HUES6 (cell line): Measurements from ENCODE around the gene CUX1.
"Not testable (repeated sequence)": the region's sequence is repeated elsewhere in the genome, so short reads cannot be mapped to it uniquely, and the experiment has no call there.

Source experiments
- H3K27ac ChIP-seq: 2 replicates; pipeline ENCODE4 v1.7.0; 2013; ENCODE audit warnings: low read depth, mild to moderate bottlenecking, low read length, inconsistent platforms
- H3K27me3 ChIP-seq: 2 replicates; pipeline ENCODE4 v1.6.1; 2013; ENCODE audit warnings: low read length; ENCODE audit not compliant: control insufficient read depth, insufficient read depth
- H3K36me3 ChIP-seq: 2 replicates; pipeline ENCODE4 v1.6.1; 2013; ENCODE audit warnings: low read length; ENCODE audit not compliant: control insufficient read depth, insufficient read depth
- H3K4me1 ChIP-seq: 2 replicates; pipeline ENCODE4 v1.6.1; 2013; ENCODE audit warnings: low read length; ENCODE audit not compliant: control insufficient read depth, insufficient read depth
- H3K4me3 ChIP-seq: 2 replicates; pipeline ENCODE4 v1.5.1; 2013; ENCODE audit warnings: low read depth, low read length
- H3K9ac ChIP-seq: one replicate; pipeline ENCODE4 v1.6.1; 2013; ENCODE audit warnings: mild to moderate bottlenecking, low read length
- H3K9me3 ChIP-seq: 2 replicates; pipeline ENCODE4 v1.6.1; 2013; ENCODE audit warnings: low read depth, low read length; ENCODE audit not compliant: control insufficient read depth, insufficient read depth

CUX1 gene

DNA sequence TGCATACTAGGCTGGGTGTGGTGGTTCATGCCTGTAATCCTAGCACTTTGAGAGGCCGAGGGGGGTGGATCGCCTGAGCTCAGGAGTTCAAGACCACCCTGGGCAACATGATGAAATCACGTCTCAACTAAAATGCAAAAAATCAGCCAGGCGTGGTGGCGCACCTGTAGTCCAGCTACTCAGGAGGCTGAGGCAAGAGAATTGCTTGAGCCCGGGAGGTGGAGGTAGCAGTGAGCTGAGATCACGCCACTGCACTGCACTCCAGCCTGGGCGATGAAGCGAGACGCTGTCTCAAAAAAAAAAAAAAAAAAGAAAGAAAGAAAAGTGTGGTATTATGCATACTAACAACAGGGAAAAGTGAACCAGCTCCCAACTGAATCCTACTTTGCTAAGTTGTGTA is 19.3 kb upstream of the CUX1 start:
- not testable (repeated sequence) for H3K36me3 ChIP-seq, H3K27me3 ChIP-seq, H3K4me1 ChIP-seq, H3K9me3 ChIP-seq, H3K27ac ChIP-seq, H3K4me3 ChIP-seq, H3K9ac ChIP-seq

DNA sequence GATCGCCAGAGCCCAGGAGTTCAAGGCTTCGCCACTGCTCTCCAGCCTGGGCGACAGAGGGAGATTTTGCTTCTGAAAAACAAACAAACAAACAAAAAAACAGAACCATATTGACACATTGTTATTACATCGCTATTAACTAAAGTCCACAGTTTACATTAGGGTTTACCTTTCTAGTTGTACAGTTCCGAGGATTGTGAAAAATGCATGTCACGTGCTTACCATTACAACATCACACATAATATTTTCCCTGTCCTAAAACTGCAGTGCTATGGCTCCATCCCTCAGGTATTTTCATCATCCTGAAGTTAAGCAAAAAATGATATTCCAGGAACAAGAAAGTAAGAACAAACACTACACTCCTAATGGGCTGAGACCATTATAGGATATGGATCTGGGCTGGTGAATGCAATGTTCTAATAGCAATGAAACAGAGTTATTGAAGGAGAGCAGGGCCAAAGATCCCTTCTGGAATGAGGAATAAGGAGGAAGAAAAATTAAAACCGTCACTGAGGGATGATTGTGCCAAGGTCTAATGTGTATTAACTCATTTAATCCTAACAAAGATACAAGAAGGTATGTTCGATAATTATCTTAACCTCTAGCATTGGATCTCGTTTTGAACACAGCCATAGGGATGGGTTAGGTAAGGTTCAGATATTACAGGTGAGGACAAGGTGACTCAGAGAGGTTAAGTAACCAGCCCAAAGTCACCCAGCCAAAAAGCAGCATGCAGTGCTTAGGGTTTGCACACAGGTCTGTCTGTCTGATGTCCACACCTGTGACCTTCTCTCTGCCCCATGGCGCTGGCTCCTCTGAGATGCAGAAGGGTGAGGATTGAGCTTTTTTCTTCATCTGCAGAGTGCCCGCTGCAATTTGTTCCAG is 14.0 kb upstream of the CUX1 start:
- Histone ChIP-seq H3K9ac (peak overlapping the region; percentile 39), H3K9me3 (no peaks in the 10 kb centered on the region), H3K4me1 (peaks cover 22% of the 10 kb centered on the region), H3K4me3 (peak overlapping the region; percentile 37), H3K27me3 (peaks cover 18% of the 10 kb centered on the region), H3K27ac (no peak overlapping the region), H3K36me3 (no peaks in the 10 kb centered on the region)

DNA sequence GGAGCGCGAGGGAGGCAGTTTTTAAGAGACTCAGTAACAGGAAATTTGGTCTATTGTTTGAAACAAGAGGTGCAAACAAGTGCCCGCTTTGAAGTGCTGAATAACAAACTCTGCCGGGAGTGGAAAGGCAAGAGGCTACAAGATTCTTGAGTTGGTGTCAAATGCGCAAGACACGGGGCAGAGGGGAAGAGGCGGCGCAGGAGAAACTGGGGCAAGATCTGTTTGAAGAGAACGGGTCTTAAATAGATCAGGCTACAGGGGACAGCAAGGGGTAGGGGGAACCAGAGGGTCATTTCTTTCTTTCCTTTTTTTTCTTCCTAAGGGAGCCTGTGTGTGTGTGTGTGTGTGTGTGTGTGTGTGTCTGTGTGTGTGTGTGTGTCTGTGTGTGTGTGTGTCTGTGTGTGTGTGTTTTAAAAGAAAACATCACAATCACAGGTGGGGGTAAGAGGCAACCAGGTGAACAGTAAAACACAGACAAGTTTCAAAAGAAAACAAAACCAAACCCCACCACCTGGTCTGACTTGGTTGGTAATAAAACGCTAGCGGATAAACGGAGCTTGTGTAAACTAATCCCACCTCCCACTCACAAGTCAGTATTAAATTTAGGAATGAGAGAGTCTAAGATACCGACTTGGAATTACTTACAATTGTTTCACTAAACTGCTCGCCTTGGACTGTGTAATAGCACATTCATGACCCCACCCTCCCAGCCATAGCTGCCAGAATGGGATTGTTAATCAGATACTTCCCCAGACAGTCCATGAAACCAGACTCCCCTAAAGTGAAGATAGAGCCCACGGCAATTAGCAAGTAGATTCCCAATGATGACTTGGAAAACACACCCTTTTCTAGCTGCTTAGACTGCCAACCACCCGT is 13.1 kb upstream of the CUX1 start:
- Histone ChIP-seq H3K9me3 (no peaks in the 10 kb centered on the region), H3K27me3 (peaks cover 18% of the 10 kb centered on the region), H3K27ac (no peak overlapping the region), H3K9ac (peak overlapping the region; percentile 39), H3K4me3 (peak overlapping the region; percentile 37), H3K4me1 (peaks cover 22% of the 10 kb centered on the region), H3K36me3 (no peaks in the 10 kb centered on the region)

- Histone ChIP-seq H3K27me3 (peaks cover 18% of the 10 kb centered on the region), H3K36me3 (no peaks in the 10 kb centered on the region), H3K9me3 (no peaks in the 10 kb centered on the region), H3K4me3 (peak overlapping the region; percentile 37), H3K27ac (no peak overlapping the region), H3K9ac (no peak overlapping the region), H3K4me1 (peaks cover 22% of the 10 kb centered on the region)
Measured at GRCh38 chr7:101804967-101805366, 12.5 kb upstream of the CUX1 start.

- H3K9ac ChIP-seq, result no peak overlapping the region
- H3K9me3 ChIP-seq, result no peaks in the 10 kb centered on the region
- H3K4me1 ChIP-seq, result peaks cover 12% of the 10 kb centered on the region
- H3K27ac ChIP-seq, result no peak overlapping the region
- no peak overlapping the region for H3K4me3 ChIP-seq
- H3K27me3 ChIP-seq, result peaks cover 11% of the 10 kb centered on the region
- H3K36me3 ChIP-seq, result no peaks in the 10 kb centered on the region
Measured at GRCh38 chr7:101812595-101812994, 4.8 kb upstream of the CUX1 start.

- Histone ChIP-seq H3K4me3 (peak overlapping the region; percentile 7; the same call in 1 of the 2 replicates), H3K4me1 (peaks cover 19% of the 10 kb centered on the region), H3K9ac (no peak overlapping the region)
Measured at GRCh38 chr7:101813402-101814019, 3.9 kb upstream of the CUX1 start.

DNA sequence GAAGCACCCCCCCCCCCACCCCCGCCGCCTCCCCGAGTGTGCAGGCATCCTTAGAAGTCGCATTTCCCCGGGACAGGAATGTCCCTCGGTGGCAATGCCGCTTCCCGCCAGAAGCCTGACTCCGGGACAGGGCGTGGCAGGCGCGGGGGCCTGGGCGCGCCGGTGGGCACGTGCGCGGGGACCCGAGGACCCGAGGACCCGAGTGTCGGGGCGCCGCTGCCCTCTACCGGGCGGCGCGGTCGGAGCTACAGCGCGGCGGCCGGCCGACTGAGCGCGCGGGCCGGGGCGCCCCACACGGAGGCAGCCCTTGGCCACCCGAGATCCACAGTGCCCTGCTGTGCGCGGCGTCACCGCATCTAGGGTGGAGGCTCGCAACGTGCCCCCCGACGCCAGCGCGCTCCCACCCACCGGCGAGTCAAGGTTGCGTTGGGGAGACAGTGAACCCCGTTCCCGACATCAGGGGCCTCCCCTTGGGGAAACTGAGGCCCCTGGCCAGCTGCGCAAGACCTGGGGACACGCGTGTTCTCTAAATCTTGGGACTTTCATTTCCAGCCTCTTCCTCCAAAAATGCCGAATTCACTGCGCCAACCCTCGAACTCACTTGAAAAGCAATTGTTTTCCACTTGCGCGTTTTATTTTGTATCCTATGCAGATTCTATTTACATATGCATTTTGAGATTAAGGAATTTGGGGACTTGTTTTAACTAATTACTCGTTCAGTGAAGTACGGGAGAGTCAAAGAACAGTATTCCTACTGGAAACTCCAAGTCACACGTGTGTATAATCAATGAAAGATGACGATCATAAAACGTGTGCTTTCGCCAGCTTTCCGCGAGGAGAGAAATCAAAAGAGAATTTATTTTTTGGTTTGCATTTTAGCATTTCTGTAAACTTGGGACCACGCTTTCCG is 3.1 kb upstream of the CUX1 start:
- Histone ChIP-seq H3K27ac (no peak overlapping the region), H3K9ac (peak overlapping the region; percentile 84), H3K4me1 (peaks cover 28% of the 10 kb centered on the region), H3K4me3 (peak overlapping the region; percentile 80), H3K9me3 (no peaks in the 10 kb centered on the region), H3K36me3 (no peaks in the 10 kb centered on the region), H3K27me3 (peaks cover 11% of the 10 kb centered on the region)

More at GRCh38 chr7:101813402-101814019, 3.9 kb upstream of the CUX1 start:
- Histone ChIP-seq H3K27me3 (peaks cover 11% of the 10 kb centered on the region), H3K36me3 (no peaks in the 10 kb centered on the region), H3K9me3 (no peaks in the 10 kb centered on the region), H3K27ac (no peak overlapping the region)

- Histone ChIP-seq H3K4me1 (peaks cover 36% of the 10 kb centered on the region), H3K27me3 (peaks cover 11% of the 10 kb centered on the region), H3K27ac (peak overlapping the region; percentile 67; the same call in 1 of the 2 replicates), H3K9me3 (no peaks in the 10 kb centered on the region), H3K36me3 (no peaks in the 10 kb centered on the region), H3K9ac (peak overlapping the region; percentile 92), H3K4me3 (peak overlapping the region; percentile 80)
Measured at GRCh38 chr7:101814991-101815825, 2.2 kb upstream of the CUX1 start.

DNA sequence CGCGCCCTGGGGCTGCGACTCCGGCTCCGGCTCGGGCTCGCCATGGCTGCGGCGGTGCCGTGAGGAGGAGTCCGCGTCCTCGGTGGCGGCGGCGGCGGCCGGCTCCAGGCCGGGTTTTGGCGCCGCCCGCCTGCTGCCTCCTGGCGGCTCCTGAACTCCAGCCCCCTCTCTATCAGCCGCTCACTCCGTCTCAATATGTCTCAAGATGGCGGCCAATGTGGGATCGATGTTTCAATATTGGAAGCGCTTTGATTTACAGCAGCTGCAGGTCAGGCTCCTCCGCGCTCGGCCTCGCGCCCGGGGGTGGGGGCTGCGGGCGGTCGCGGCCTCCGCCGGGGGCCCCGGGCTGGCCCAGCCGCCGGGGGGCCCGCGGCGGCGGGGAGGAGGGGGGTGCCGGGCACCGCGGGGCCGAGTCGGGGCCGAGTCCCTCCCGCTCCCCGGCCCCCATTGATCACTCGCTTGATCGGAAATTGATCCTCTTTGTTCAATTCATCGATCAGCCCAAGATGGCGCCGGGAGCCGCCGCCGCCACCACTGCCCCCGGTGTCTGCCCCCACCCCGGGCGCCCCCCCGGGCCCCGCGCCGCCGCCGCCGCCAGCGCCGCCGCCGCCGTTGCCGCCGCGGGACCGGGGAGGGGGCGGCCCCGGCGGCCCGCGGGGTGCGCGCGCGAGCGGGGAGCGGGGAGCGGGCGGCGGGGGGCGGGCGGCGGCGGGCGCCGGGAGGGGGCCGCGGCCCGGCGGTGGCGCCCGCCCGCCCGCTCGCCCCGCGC is 1.4 kb upstream of the CUX1 start:
- H3K27me3 ChIP-seq, result peaks cover 11% of the 10 kb centered on the region
- H3K9ac ChIP-seq, result peak overlapping the region; percentile 92
- peak overlapping the region; percentile 80 for H3K4me3 ChIP-seq
- peak overlapping the region; percentile 59; the same call in 1 of the 2 replicates for H3K27ac ChIP-seq
- H3K9me3 ChIP-seq, result no peaks in the 10 kb centered on the region
- peaks cover 44% of the 10 kb centered on the region for H3K4me1 ChIP-seq
- H3K36me3 ChIP-seq, result no peaks in the 10 kb centered on the region
